Calu3 (cell line): ENCODE results near the gene C6orf136. TPM values are rescaled to one million over a fixed set of nuclear protein-coding genes. Genes with fewer than 3 reads are reported as not detected.

ENCODE experiments used
- BruUV-seq: library from RNA; stranded (reverse); fragments of 400-500 nt; replicated peaks from 2 replicates; lab custom pipeline; 2021; lab: Mats Ljungman, UMichigan
- CTCF ChIA-PET: fragments of 300-600 bp; sonication (Branson Sonifier 250); formaldehyde crosslinking; loops from one replicate; lab custom pipeline; 2022; ENCODE audit warnings: antibody characterized with exemption; lab: Charles Lee
- DNase-seq: peaks from one replicate; pipeline ENCODE4 v3.0.0; 2022
- H3K27ac Mint-ChIP-seq: one replicate; pipeline ENCODE4 v1.8.0; 2022; ENCODE audit warnings: mixed read lengths; ENCODE audit not compliant: unreplicated experiment
- H3K27me3 Mint-ChIP-seq: one replicate; pipeline ENCODE4 v1.8.0; 2022; ENCODE audit warnings: mixed read lengths; ENCODE audit not compliant: unreplicated experiment
- H3K36me3 Mint-ChIP-seq: one replicate; pipeline ENCODE4 v1.8.0; 2022; ENCODE audit warnings: mild to moderate bottlenecking, moderate library complexity, mixed read lengths; ENCODE audit not compliant: insufficient read depth, unreplicated experiment
- H3K4me1 Mint-ChIP-seq: one replicate; pipeline ENCODE4 v1.8.0; 2022; ENCODE audit warnings: mild to moderate bottlenecking, low read depth, mixed read lengths; ENCODE audit not compliant: unreplicated experiment
- H3K4me3 Mint-ChIP-seq: one replicate; pipeline ENCODE4 v1.8.0; 2022; ENCODE audit warnings: mild to moderate bottlenecking, low read depth, moderate library complexity, mixed read lengths; ENCODE audit not compliant: unreplicated experiment
- H3K9me3 Mint-ChIP-seq: one replicate; pipeline ENCODE4 v1.8.0; 2022; ENCODE audit warnings: low read depth, mixed read lengths; ENCODE audit not compliant: unreplicated experiment
- intact Hi-C: fragments of 100-400 bp; cut with micrococcal nuclease; formaldehyde crosslinking; loops from one replicate; pipeline ENCODE4 v1.10.0; 2022; ENCODE audit not compliant: unreplicated experiment
- total RNA-seq: library from RNA; stranded (reverse); gene quantifications from 2 replicates; pipeline ENCODE4 v1.2.3, GENCODE V29; 2022
- TF ChIP-seq, protein P1 (sequence below): fragments of 200-600 bp; IDR thresholded peaks from one replicate; pipeline ENCODE4 v1.8.0; 2022; ENCODE audit warnings: antibody characterized with exemption; ENCODE audit not compliant: unreplicated experiment

The C6orf136 gene
- total RNA-seq, 1 experiment from 2014 or later = 32.4 TPM

DNA sequence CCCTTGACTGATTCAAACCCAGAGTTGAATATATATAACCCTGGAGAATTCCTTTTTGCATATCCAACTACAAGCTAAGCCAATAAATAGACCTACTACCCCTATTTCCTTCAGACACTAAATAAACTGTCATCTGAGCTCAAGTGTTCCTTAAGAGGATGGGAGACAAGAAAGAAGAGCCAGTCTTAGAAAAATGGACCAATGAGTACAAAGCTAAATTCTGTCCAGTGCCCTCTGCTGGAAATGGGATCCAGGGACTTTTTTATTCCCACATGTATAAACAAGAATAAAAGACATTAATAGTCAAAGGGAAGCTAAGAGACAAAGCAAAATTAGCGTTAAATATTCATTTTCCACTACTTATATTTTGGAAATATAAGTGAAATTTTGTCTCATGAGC is 34.7 kb upstream of the C6orf136 start:
- DNase-seq = no peak
- TF ChIP-seq, protein P1, sequence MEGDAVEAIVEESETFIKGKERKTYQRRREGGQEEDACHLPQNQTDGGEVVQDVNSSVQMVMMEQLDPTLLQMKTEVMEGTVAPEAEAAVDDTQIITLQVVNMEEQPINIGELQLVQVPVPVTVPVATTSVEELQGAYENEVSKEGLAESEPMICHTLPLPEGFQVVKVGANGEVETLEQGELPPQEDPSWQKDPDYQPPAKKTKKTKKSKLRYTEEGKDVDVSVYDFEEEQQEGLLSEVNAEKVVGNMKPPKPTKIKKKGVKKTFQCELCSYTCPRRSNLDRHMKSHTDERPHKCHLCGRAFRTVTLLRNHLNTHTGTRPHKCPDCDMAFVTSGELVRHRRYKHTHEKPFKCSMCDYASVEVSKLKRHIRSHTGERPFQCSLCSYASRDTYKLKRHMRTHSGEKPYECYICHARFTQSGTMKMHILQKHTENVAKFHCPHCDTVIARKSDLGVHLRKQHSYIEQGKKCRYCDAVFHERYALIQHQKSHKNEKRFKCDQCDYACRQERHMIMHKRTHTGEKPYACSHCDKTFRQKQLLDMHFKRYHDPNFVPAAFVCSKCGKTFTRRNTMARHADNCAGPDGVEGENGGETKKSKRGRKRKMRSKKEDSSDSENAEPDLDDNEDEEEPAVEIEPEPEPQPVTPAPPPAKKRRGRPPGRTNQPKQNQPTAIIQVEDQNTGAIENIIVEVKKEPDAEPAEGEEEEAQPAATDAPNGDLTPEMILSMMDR = no peak
- peak overlapping the region; percentile 73 for H3K27ac Mint-ChIP-seq
- peaks cover 9% of the 10 kb centered on the region for H3K27me3 Mint-ChIP-seq
- CTCF ChIA-PET = interaction anchor here (1.0 kb wide), 1 partner anchor 130 kb away, joined by 3 read pairs; no protein-coding TSS in a partner anchor
- peaks cover 64% of the 10 kb centered on the region for H3K4me1 Mint-ChIP-seq
- intact Hi-C loops = no loop called here
- BruUV-seq = no TSS peak
- peaks cover 94% of the 10 kb centered on the region for H3K36me3 Mint-ChIP-seq
- H3K9me3 Mint-ChIP-seq = no peaks in the 10 kb centered on the region
- no peak overlapping the region for H3K4me3 Mint-ChIP-seq

DNA sequence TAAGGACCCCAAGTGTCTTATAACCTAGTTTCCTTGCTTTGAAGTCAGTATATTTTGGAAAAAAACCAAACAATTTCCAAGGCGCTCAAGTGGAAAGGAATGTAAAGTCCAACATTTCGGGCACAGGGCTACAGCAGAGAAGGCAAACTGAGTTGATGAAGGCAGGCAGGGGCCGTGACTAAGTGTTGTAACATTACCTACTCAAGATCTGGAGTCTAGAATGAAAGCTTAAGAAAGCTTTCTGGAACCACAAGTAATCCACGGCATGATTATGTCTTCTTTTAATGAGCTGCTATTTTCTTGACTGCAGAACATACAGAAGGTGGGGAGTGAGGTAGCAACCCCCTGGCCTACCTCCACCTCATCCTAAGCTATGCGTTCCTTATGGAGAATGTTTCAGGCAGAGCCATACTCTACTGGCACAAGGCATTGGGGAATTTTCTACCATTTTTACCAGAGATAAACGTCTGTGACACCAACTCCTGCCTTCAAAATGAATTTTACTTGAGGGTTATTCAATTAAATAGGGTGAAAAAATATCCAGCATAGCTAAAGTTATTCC is 34.2 kb upstream of the C6orf136 start:
- H3K36me3 Mint-ChIP-seq = peaks cover 94% of the 10 kb centered on the region
- TF ChIP-seq, protein P1 = no peak
- H3K4me3 Mint-ChIP-seq = no peak overlapping the region
- no peaks in the 10 kb centered on the region for H3K9me3 Mint-ChIP-seq
- BruUV-seq = no TSS peak
- peaks cover 14% of the 10 kb centered on the region for H3K27me3 Mint-ChIP-seq
- DNase-seq = no peak
- CTCF ChIA-PET = interaction anchor here (1.0 kb wide), 1 partner anchor 131 kb away, joined by 3 read pairs; no protein-coding TSS in a partner anchor
- H3K4me1 Mint-ChIP-seq = peaks cover 61% of the 10 kb centered on the region
- intact Hi-C loops = no loop called here
- peak overlapping the region; percentile 98 for H3K27ac Mint-ChIP-seq

DNA sequence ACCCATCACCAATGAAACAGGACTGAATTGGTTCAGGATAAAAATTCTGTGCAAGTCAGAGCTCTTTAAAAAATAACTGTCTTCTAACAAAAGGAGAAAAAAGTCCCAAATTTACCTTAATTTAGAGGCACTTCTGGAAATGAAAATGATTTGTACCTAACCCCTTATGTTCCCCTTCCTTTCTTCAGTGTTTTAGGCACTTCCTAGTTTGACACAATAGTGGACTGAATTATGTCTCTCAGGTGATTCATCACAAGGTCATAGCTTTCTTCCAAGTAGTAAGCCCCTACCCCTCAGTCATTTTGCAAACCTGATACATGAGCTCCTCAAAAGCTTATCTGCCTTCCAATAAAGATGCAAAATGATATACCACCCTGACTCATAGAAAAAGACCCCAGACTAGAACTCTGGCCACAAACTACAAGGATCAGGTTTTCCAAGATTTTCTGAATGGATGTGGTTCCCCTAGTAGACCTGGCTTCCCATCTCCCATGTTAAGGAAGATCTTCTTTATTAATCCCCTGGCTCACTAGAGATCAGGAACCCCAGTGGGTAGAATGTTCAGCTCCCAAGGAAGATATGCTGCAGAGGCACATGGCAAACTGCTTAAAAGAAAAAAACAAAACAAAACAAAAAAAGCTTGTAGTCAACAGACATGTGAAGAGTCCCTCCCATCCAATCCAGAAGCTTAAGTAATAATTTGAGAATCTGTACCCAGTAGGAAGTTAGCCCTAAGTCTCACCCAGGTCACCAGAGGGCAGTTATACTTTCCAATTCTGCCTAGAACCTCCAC is 33.5 kb upstream of the C6orf136 start:
- Mint-ChIP-seq H3K9me3 (no peaks in the 10 kb centered on the region), H3K4me3 (peak overlapping the region; percentile 28), H3K27me3 (peaks cover 16% of the 10 kb centered on the region), H3K4me1 (peaks cover 61% of the 10 kb centered on the region), H3K27ac (peak overlapping the region; percentile 98), H3K36me3 (peaks cover 94% of the 10 kb centered on the region)
- intact Hi-C loops = no loop called here
- CTCF ChIA-PET = no interaction called here
- no TSS peak for BruUV-seq
- TF ChIP-seq, protein P1 = no peak
- no peak for DNase-seq

DNA sequence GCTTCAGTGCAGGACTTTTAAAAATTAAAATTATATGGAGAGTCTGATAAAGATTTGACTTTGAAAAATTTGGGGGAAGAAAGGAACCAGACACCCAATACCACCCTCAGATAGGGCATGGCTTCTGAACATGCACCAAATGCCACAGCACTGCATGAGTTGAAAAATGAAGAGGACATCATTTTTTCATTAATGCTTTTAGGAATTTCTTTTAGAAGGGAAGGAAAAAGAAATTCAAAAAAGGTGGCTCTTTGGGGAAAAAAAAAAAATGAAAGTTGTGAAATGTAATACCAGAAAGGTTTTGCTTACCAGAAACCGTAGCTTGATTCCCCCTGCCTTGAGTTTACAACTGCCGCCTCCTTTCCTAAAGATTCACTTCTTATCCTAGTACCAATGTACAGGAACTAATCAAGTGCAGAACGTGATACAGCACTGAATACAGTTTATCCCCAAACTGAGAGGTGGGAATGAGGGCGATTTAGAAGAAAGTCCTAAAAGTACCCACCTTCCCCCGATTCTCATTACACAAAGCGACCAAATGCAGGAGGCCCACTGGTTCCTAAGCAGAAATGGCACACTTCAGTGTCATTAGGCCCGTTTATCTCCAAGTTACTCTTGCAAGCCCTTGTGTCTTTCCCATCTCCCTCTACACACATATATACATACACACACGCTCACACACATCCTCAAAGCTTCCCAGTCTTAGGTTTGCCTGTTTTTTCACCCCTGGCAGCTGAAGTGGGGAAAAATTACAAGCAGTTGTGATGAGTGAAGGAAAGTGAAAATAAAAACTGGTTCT is 32.7 kb upstream of the C6orf136 start:
- H3K9me3 Mint-ChIP-seq = no peaks in the 10 kb centered on the region
- CTCF ChIA-PET = interaction anchor here (0.6 to 1.2 kb wide), 9 partner anchors 14 to 687 kb away, joined by 3 to 6 read pairs (median 5); partner anchors contain the start of genes ABCF1 and DHX16
- no peak for DNase-seq
- BruUV-seq = no TSS peak
- peaks cover 16% of the 10 kb centered on the region for H3K27me3 Mint-ChIP-seq
- intact Hi-C loops = no loop called here
- H3K27ac Mint-ChIP-seq = peak overlapping the region; percentile 98
- TF ChIP-seq, protein P1 = no peak
- peaks cover 94% of the 10 kb centered on the region for H3K36me3 Mint-ChIP-seq
- H3K4me3 Mint-ChIP-seq = peak overlapping the region; percentile 70
- H3K4me1 Mint-ChIP-seq = peaks cover 66% of the 10 kb centered on the region
